ENCODE measurements around the gene PRKCH.
A peak's percentile ranks its signal among the peaks of the same experiment; 100 is the strongest.
"Not testable (repeated sequence)": the region's sequence is repeated elsewhere in the genome, so short reads cannot be mapped to it uniquely, and the experiment has no call there.

Gene PRKCH

GRCh38 chr14:61516118-61516743 lies 194.9 kb downstream of the PRKCH start:
- DNase-seq (ENCODE audit: low read depth) = no peak

- DNase-seq (ENCODE audit: low read depth) = no peak
Measured at GRCh38 chr14:61516964-61517653, 195.7 kb downstream of the PRKCH start.

DNA sequence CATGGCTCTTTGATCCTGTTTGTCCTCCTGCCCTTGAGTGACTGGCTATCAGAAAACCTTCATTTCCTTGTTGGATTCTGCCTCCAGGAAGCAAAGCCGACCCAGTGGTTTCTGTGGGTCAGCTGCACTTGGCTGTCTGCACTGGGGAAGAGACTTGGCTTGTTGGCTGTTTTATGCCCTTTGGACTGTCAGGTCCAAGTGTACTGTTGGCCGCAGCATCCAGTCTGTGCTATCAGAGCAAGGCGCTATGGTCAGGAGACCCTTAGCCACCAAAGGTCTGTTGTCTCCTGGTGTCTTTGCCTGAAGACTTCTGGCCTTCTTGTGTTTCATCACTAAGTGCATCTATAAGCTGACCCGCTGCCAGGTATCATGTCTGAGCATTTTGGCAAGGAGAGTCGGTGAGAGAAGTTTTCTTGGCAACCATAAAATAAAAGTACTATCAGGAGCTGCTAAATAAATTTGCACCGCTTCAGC lies 196.6 kb downstream of the PRKCH start:
- DNase-seq (ENCODE audit: low read depth) = no peak

DNA sequence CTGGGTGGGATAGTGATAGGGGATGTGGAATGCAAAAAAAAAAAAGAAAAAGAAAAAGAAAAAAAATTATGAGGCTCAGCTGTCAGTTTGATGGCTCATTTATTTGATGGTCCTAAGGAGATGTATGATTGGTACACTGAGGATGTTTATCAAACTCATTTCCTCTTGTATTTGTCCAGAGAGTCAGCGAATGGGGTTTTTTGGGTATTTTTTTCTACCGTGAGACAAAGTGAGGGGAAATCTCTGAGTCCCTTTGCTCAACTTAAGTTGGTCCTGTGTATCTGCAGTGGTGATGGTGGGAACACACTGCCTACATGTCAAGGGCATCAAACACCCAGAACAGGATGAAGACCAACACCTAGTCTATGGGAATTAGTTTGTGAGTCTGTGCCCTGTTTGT lies 197.0 kb downstream of the PRKCH start:
- DNase-seq (ENCODE audit: low read depth) = no peak

- no peak for DNase-seq (ENCODE audit: low read depth)
Measured at GRCh38 chr14:61519106-61519505, 197.7 kb downstream of the PRKCH start.

GRCh38 chr14:61519735-61520134 lies 198.4 kb downstream of the PRKCH start:
- no peak for DNase-seq (ENCODE audit: low read depth)

- DNase-seq (ENCODE audit: low read depth) = no peak
Measured at GRCh38 chr14:61520576-61520975, 199.2 kb downstream of the PRKCH start.

- DNase-seq (ENCODE audit: low read depth) = no peak
Measured at GRCh38 chr14:61521773-61522172, 200.4 kb downstream of the PRKCH start.

DNA sequence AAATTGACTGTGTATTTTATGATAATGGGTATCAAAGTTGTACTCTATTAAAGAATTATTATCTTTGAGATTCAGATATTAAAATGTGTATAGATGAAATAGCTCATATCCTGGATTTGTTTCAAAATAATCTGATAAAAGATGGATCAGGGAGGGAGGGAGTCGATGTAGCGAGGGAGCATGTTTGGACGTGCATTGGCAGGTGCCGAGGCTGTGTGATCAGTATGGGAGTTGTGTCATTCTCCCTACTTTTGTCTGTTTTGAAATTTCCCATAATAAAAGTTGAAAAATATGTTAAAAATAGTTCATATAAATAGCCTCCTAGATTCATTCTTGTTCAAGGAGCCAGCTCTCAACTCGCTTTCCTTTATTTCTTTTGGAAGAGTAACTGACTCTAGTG lies 202.4 kb downstream of the PRKCH start:
- DNase-seq (ENCODE audit: low read depth) = no peak

- no peak for DNase-seq (ENCODE audit: low read depth)
Measured at GRCh38 chr14:61524211-61524806, 202.9 kb downstream of the PRKCH start.

DNA sequence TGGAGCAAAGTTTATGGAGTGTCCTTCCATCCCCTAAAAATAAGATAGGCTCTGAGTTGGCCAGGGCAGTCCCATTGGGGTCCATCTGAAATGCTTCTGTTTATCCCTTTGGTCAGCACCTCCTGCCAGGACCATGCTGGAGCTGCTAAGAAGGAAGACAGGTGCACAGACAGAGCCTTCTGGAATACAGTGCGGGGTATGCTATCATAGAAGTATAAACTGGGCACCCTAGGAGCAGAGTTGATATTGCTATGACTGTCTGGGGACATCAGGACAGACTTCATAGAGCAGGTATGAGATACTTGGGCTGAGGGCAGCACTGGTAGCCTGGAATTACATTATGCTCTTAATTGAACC lies 203.5 kb downstream of the PRKCH start:
- no peak for DNase-seq (ENCODE audit: low read depth)

GRCh38 chr14:61525293-61526011 lies 204.1 kb downstream of the PRKCH start:
- peak; percentile 36 for DNase-seq (ENCODE audit: low read depth)

DNA sequence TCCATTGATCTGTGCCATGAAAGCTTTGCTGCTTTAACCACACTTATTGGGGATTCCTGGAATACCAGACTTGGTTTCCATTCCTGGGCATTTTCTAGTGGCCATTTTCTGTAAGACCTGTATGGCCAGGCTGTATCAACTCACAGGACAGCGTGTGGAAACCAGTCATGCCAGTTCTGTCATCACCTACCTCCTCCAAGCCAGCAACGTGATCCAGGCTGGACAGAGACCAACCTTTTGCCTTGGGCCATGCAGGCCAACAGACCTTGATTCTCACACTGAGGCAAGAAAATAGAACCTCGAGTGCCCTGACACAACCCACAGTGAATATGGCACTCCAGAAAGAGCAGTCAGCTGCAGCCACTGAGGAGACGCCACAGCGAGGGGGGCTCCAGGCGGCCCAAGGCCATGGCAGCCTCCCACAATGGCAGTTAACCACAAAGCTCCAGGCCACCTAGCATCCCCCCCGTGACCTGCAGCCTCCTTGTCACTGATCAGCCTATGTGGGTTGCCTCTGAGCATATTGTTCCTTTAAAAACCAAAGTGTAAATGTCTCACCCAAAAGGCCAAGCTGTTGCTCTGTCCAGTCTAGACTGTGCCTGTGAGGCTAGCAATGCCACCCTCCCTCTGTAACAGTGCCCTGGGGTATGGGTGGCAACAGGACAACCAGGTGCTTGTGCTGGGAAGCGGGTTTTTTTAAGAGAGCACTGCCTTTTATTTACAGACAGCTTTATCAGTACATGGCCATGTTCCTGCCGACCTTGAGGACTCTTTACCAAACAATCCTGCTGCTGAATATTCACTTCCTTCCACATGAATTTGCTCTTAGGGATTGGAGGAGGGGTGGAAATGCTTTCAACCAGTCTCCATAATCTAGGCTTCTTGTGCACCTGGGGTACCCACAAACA lies 205.3 kb downstream of the PRKCH start:
- no peak for DNase-seq (ENCODE audit: low read depth)

DNA sequence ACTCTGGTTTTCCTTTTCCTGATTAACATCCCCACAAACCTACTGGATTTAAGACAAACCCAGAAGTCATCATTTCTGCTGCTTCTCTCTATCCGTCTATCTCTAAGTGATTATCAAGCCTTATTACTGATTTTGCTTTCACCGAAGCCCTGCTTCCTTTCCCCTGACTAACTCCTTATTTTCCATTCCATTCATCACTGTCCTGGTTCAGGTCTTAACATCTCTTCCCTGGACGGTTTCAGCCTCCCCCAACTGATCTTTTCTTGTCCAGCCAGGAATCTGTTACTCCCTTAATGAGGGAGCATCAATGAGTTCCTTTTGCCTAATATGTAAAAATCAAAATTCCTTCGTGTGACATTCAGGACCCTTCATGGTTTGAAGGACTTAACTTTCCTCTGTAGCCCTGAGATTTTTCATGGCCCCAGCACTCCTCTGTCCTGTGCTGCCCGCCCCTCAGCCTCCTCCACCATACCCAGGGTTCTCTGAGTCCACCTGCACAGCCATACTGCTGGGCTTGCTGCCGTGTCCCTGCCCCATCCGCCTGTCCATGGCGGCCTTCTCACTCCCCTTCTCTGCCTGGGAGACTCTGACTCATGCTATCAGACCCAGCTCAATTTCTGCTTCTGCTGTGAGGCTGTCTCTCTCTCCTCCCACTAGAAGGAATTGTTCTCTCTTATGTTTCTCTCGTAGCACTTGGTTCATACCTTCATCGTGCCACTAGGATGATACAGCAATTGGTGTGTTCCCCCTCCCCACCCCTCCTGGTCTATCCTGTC lies 206.1 kb downstream of the PRKCH start:
- DNase-seq (ENCODE audit: low read depth) = no peak

DNA sequence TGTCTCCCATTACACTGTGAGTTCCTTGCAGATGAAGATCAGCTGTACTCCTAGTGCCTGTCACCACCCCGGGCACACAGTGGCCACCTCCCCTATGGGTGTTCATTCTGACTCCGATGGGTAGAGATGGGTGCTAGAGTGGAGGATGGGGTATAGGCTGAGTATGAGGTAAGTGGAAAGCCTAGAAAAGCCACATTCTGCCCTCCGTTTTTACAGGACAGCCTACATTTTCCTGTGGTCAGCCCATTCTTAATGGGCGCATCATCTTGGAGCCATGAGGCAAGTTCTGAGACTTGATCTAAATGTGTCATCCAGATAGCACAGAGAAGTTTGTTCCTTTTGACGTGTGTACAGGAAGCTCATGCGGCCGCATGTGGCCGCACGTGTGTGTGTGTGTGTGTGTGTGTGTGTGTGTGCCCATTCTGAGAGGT lies 207.2 kb downstream of the PRKCH start:
- no peak for DNase-seq (ENCODE audit: low read depth)

DNA sequence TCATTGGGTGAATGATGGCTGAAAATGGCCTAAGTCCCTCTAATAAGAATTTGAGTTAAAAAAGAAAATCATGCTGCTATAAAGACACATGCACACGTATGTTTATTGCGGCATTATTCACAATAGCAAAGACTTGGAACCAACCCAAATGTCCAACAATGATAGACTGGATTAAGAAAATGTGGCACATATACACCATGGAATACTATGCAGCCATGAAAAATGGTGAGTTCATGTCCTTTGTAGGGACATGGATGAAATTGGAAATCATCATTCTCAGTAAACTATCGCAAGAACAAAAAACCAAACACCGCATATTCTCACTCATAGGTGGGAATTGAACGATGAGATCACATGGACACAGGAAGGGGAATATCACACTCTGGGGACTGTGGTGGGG lies 208.0 kb downstream of the PRKCH start:
- not testable (repeated sequence) for DNase-seq (ENCODE audit: low read depth)

- DNase-seq (ENCODE audit: low read depth) = no peak
Measured at GRCh38 chr14:61530296-61530695, 208.9 kb downstream of the PRKCH start.

- DNase-seq (ENCODE audit: low read depth) = no peak
Measured at GRCh38 chr14:61530896-61531295, 209.5 kb downstream of the PRKCH start.

GRCh38 chr14:61531465-61532122 lies 210.2 kb downstream of the PRKCH start:
- DNase-seq (ENCODE audit: low read depth) = no peak

- DNase-seq (ENCODE audit: low read depth) = no peak
Measured at GRCh38 chr14:61532123-61532505, 210.7 kb downstream of the PRKCH start.
